Vagina (tissue), 2 donors: Measurements from ENCODE around the gene CD93.

Experiments used
- CTCF ChIP-seq, 3 experiments: fragments of 450-650 bp in 2 of 3; fragments of 200-600 bp in 1 of 3; sonication (generic) in 1 of 3; IDR thresholded peaks; one replicate each; pipeline ENCODE4 v1.5.1; 2017 to 2019; ENCODE audit warnings: antibody characterized with exemption in 3 of 3, mild to moderate bottlenecking in 2 of 3, moderate library complexity in 2 of 3
- POLR2A ChIP-seq, 2 donors: fragments of 450-650 bp; IDR thresholded peaks; one replicate each; pipeline ENCODE4 v1.6.1; 2017; ENCODE audit warnings: antibody characterized with exemption in 2 of 2, mild to moderate bottlenecking in 2 of 2, moderate library complexity in 2 of 2
- POLR2AphosphoS5 ChIP-seq, 2 donors: sonication (generic); formaldehyde crosslinking; IDR thresholded peaks; one replicate each; pipeline ENCODE4 v1.9.0; 2017; ENCODE audit warnings: antibody characterized with exemption in 2 of 2, mild to moderate bottlenecking in 2 of 2, low read depth in 1 of 2; ENCODE audit not compliant: insufficient read depth in 1 of 2

- TF ChIP-seq CTCF (IDR thresholded peaks at IDR 0.05) = no peak
- TF ChIP-seq POLR2A (IDR thresholded peaks at IDR 0.05) = no peak
- TF ChIP-seq POLR2AphosphoS5 (IDR thresholded peaks at IDR 0.05; ENCODE audit: insufficient read depth in 1 of 2, low read depth in 1 of 2) = no peak
These were observed 19.1 kb upstream of the CD93 start for GRCh38 chr20:23105193-23105592.
